Measurements from ENCODE around the gene OSGEP. TPM values are rescaled to one million over a fixed set of nuclear protein-coding genes. Genes with fewer than 3 reads are reported as not detected.

Gene OSGEP
- total RNA-seq, 1 experiment from 2014 or later = 50.8 TPM

- DNase-seq = no peak
- no peak overlapping the region for H2BK20ac ChIP-seq (ENCODE audit: low read depth, low read length, poor library complexity, severe bottlenecking)
- peaks cover 4% of the 10 kb centered on the region for H3K23me2 ChIP-seq (ENCODE audit: insufficient read length, low read depth, low read length, poor library complexity, severe bottlenecking)
- no peak overlapping the region for H3K23ac ChIP-seq (ENCODE audit: insufficient read length, low read depth, low read length)
- no peak overlapping the region for H4K8ac ChIP-seq (replicated peaks; ENCODE audit: insufficient read length, low read depth, low read length)
- peaks cover 21% of the 10 kb centered on the region in 2 experiments for H3K4me1 Mint-ChIP-seq
- WGBS (ENCODE audit: extremely low coverage, insufficient read length, low lambda C conversion rate) = no CpG with 5 or more reads among the region's 9 CpGs
- H2BK5ac ChIP-seq (ENCODE audit: insufficient read length, low read length) = no peak overlapping the region
- H3K4me2 ChIP-seq (ENCODE audit: insufficient read depth, insufficient read length, low read length) = peak overlapping the region; percentile 70
- H3K18ac ChIP-seq (ENCODE audit: insufficient read length, low read depth, low read length) = peak overlapping the region; percentile 60
- peak overlapping the region; percentile 42 to 94 (median 53); a peak in 5 of 7 replicates for H3K27ac Mint-ChIP-seq
- no peak overlapping the region for H3K14ac ChIP-seq (ENCODE audit: insufficient read depth, low read length)
- no peak overlapping the region for H2BK120ac ChIP-seq (ENCODE audit: low read depth, low read length, poor library complexity, severe bottlenecking)
- H3K27me3 Mint-ChIP-seq (ENCODE audit: low read depth) = no peaks in the 10 kb centered on the region
- no peaks in the 10 kb centered on the region for H3K4me1 ChIP-seq (ENCODE audit: insufficient read depth, low read length)
- no peak overlapping the region for H2BK15ac ChIP-seq (ENCODE audit: low read depth, low read length)
- no peak overlapping the region for H3K4ac ChIP-seq (ENCODE audit: low read depth, low read length)
- no peaks in the 10 kb centered on the region for H3K9me3 Mint-ChIP-seq
- H3T11ph ChIP-seq (ENCODE audit: low read length) = no peak overlapping the region
- H2BK12ac ChIP-seq (ENCODE audit: insufficient read length, low read depth, low read length) = no peak overlapping the region
- no peak for TF ChIP-seq CTCF (conservative IDR thresholded peaks at IDR 0.05)
- H4K5ac ChIP-seq (ENCODE audit: insufficient read length, low read depth, low read length) = no peak overlapping the region
- H3K79me2 ChIP-seq (ENCODE audit: insufficient read depth, low read length) = no peaks in the 10 kb centered on the region
- H3K9ac ChIP-seq (ENCODE audit: extremely low read depth, insufficient read length, low read length) = peak overlapping the region; percentile 55
- peak overlapping the region; percentile 78 to 91 for H3K4me3 Mint-ChIP-seq
- no peaks in the 10 kb centered on the region for H3K79me1 ChIP-seq (ENCODE audit: insufficient read depth, low read depth, low read length, poor library complexity, severe bottlenecking)
- H4K20me1 ChIP-seq (ENCODE audit: control insufficient read depth, insufficient read depth, insufficient read length) = no peaks in the 10 kb centered on the region
- H2AFZ ChIP-seq (ENCODE audit: low read length) = peak overlapping the region; percentile 99
- H3K36me3 Mint-ChIP-seq (ENCODE audit: insufficient read depth in 1 of 3, low read depth in 3 of 3) = no peaks in the 10 kb centered on the region
- H3K9me3 ChIP-seq (ENCODE audit: control insufficient read depth, low read depth, low read length) = no peaks in the 10 kb centered on the region
- H3K27ac ChIP-seq (ENCODE audit: insufficient read length, low read depth, low read length) = no peak overlapping the region
- H2AK5ac ChIP-seq (ENCODE audit: insufficient read length, low read length) = no peak overlapping the region
- no peak overlapping the region for H3K56ac ChIP-seq (ENCODE audit: insufficient read length, low read depth, low read length)
- H3K27me3 ChIP-seq (ENCODE audit: insufficient read depth, low read length) = no peaks in the 10 kb centered on the region
- no peak overlapping the region for H4K91ac ChIP-seq (ENCODE audit: insufficient read length, low read depth, low read length)
Observed at GRCh38 chr14:20413744-20414082, 40.9 kb downstream of the OSGEP start.
